Right cardiac atrium (tissue), 5 donors: ENCODE measurements around the gene CATSPERD. TPM values are rescaled to one million over a fixed set of nuclear protein-coding genes. Genes with fewer than 3 reads are reported as not detected.
"Not testable (repeated sequence)": the region's sequence is repeated elsewhere in the genome, so short reads cannot be mapped to it uniquely, and the experiment has no call there.

Source experiments
- ATAC-seq, 2 donors: fragments of 200-7000 bp; cut with Tn5 transposase; one replicate each; pipeline versions ENCODE4 v1.8.0 to v1.9.1; 2020; ENCODE audit warnings: moderate library complexity in 2 of 2, mild to moderate bottlenecking in 1 of 2
- DNase-seq, 3 donors: peaks; one replicate each; pipeline ENCODE4 v3.0.0-alpha.2; 2020
- H3K27ac ChIP-seq: one replicate; pipeline ENCODE4 v1.5.1; 2013; ENCODE audit warnings: mild to moderate bottlenecking, low read length, control low read depth, moderate library complexity
- H3K27me3 ChIP-seq: one replicate; pipeline ENCODE4 v1.6.1; 2013; ENCODE audit not compliant: control insufficient read depth, insufficient read depth
- H3K4me1 ChIP-seq: one replicate; pipeline ENCODE4 v1.6.1; 2013; ENCODE audit warnings: low read length; ENCODE audit not compliant: control insufficient read depth, insufficient read depth
- H3K4me3 ChIP-seq: one replicate; pipeline ENCODE4 v1.5.1; 2013; ENCODE audit warnings: low read length, control low read depth
- H3K9me3 ChIP-seq: one replicate; pipeline ENCODE4 v1.6.1; 2013; ENCODE audit warnings: low read length; ENCODE audit not compliant: control insufficient read depth
- WGBS: extraction: QIAGEN DNeasy Blood & Tissue Kit; methylation state at CpG from one replicate; pipeline ENCODE4 v1.1.7; 2013; 5-methylcytosine and 5-hydroxymethylcytosine counted together
- intact Hi-C, 4 donors: fragments of 100-400 bp; cut with DNase I; formaldehyde crosslinking; loops; one replicate each; pipeline versions ENCODE4 v1.11.0 to v1.14.0; 2022 to 2023
- polyA plus RNA-seq: library from polyadenylated mRNA; stranded (reverse); fragments of 200-250 nt; gene quantifications from one replicate; pipeline ENCODE4 v1.2.3, GENCODE V29; 2013
- total RNA-seq, 4 donors: library from RNA; stranded (reverse); fragmentation: NEBNext Ultra II Directional; extraction: Animal tissue kit (Norgen Biotek cat#: 25700); gene quantifications; one replicate each; pipeline ENCODE4 v1.2.1, GENCODE V29; 2021
- donor health status: healthy with polysubstance abuse.
- donor health status: DM: no; HTN: yes; CAD: no.
- donor health status: DM: no; HTN: no; CAD: no.
- donor health status: DM: no; HTN: yes; CAD: no; lungs with severe emphysema.
- donor health status: DM: yes; HTN: yes; CAD: no.

The CATSPERD gene
- total and polyA plus RNA-seq, 5 donors: not detected

GRCh38 chr19:5687360-5688198 lies 32.9 kb upstream of the CATSPERD start:
- 48% methylated on average over 76 of the region's 76 CpGs for WGBS
- intact Hi-C loops: no loop called here
- DNase-seq: peak in 2 of 3 donors; percentile 43 to 69

GRCh38 chr19:5688262-5688881 lies 32.1 kb upstream of the CATSPERD start:
- H3K4me1 ChIP-seq, H3K4me3 ChIP-seq: not testable (repeated sequence)

More at GRCh38 chr19:5687360-5688198, 32.9 kb upstream of the CATSPERD start:
- Histone ChIP-seq H3K4me3 (peak overlapping the region; percentile 6), H3K9me3 (no peaks in the 10 kb centered on the region), H3K4me1 (peaks cover 7% of the 10 kb centered on the region), H3K27ac (no peak overlapping the region), H3K27me3 (no peaks in the 10 kb centered on the region)
- ATAC-seq: no peak

DNA sequence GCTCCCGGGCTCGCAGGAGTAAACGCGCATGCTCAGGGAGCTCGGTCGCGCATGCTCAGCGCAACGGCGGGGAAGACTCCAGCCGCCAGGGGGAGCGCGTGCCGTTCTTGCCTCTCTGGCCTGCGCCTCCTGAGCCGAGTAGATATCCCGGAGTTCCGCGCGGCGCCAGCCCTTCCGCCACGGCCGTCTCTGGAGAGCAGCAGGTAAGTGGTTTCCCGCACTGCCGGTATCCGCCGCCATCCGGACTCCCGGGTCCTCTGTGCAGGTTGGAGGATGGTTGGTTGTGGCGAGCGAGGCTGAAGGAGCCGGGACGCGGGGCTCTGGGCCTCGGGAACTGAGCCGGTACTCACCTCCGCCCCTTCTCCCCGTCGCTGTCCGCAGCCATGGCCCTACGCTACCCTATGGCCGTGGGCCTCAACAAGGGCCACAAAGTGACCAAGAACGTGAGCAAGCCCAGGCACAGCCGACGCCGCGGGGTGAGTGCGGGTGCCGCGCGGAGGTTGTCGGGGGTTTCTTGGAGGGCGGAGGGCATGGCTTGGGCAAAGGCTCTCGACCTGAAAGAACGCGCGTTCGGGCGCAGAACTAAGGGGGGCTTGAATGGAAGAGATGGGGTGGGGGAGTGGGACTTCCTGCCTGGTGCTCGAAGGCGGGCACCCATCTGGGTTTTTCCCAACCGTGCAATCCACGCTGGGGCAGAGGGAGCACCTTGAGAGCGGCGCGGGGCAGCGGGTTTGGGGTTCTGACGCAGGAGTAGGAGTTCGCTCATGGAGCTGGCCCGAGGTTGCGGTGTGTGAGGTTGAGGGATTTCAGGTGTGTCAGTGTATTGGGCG lies 30.1 kb upstream of the CATSPERD start, which contains the start of gene RPL36:
Gene RPL36, plus strand, starts transcription at position 171 of the 830 bp plus-strand sequence. Its CDS starts 213 bp downstream, at position 384.
- peak within 1 kb of the TSS; percentile 53 for H3K4me3 ChIP-seq
- peak; percentile 98 to 100 (median 99) for DNase-seq
- H3K27me3 ChIP-seq: no peaks in the 10 kb centered on the region
- H3K4me1 ChIP-seq: peaks cover 7% of the 10 kb centered on the region
- H3K9me3 ChIP-seq: no peaks in the 10 kb centered on the region
- intact Hi-C loops: no loop called here
- peak; percentile 68 to 80 for ATAC-seq
- WGBS: under 1% methylated on average over 73 of the region's 73 CpGs
- peak within 1 kb of the TSS; percentile 89 for H3K27ac ChIP-seq

More at GRCh38 chr19:5688262-5688881, 32.1 kb upstream of the CATSPERD start:
- ATAC-seq, H3K27me3 ChIP-seq, intact Hi-C loops, H3K9me3 ChIP-seq, H3K27ac ChIP-seq: not testable (repeated sequence)
- 95% methylated on average over 13 of the region's 13 CpGs for WGBS
- DNase-seq: peak; percentile 18 to 56 (median 41)

DNA sequence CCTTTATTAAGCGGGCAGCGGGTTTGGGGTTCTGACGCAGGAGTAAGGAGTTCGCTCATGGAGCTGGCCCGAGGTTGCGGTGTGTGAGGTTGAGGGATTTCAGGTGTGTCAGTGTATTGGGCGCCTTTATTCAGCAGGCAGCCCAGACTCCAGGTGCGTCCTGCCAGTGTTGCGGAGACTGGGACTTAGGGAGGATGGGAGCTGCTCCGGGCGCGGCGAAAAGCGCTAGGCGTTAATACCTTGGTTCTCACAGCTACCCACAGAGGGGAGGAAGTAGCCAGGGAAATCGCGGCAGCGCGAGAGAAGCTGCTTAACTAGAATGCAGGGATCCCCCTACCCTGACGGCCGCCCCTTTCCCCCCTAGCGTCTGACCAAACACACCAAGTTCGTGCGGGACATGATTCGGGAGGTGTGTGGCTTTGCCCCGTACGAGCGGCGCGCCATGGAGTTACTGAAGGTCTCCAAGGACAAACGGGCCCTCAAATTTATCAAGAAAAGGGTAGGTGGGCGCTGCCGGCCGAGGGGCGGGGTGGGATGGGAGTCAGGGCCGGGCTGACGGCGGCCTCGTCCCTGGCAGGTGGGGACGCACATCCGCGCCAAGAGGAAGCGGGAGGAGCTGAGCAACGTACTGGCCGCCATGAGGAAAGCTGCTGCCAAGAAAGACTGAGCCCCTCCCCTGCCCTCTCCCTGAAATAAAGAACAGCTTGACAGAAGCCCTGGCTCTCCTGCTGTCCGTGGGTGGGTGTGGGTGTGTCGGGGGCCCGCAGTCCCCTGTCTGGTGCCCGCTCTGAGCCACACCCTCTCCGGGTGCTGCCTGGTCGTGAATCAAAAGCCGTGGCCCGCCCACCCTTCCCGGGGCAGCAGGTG lies 29.2 kb upstream of the CATSPERD start:
- Histone ChIP-seq H3K4me1 (peaks cover 7% of the 10 kb centered on the region), H3K4me3 (peak overlapping the region; percentile 53), H3K9me3 (no peaks in the 10 kb centered on the region), H3K27ac (peak overlapping the region; percentile 89), H3K27me3 (no peaks in the 10 kb centered on the region)
- peak; percentile 12 to 43 for ATAC-seq
- intact Hi-C loops: no loop called here
- 3% methylated on average over 54 of the region's 54 CpGs for WGBS
- DNase-seq: peak; percentile 86 to 93 (median 93)

DNA sequence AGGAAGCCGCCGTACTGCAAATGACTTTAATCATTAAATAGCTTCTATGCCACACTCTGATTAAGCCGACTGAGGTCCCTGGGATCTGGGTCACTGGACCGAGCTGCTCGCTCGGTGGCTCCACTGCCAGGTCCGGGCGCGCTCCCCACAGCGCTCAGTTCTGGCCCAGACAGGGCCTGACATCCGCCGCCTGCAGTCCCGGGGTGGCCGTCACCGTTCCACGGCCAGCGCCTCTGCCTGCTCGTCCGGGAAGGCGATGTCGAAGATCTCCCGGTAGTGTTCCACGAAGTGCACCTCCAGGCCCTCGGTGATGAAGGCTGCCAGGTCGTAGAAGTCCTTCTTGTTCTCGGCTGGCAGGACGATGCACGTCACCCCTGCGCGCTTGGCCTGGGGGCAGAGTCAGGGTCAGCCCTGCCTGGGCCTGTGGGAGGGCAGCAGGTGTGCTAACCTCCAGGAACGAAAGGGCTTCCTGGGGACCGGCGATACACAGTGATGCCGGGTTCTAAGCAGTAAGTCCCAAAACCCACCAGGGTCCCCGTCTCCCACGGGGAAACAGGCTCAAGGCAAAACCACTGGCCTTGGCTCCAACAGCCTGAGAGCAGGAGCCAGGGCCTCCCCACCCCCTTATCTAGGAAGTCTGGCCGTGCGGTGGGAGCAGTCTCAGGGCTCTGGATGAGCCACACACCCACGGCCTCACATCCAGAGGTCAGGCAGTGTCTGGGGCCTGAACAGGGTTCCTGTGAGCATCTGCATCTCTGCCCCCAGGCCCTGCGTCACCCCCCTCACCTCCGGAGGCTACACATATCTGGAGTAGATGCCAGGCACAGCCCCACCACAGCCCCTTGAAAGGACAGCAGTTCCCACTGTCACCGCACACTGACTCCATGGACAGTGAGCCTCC lies 28.4 kb upstream of the CATSPERD start:
- Histone ChIP-seq H3K9me3 (no peaks in the 10 kb centered on the region), H3K4me3 (no peak overlapping the region), H3K27ac (no peak overlapping the region), H3K27me3 (no peaks in the 10 kb centered on the region), H3K4me1 (peaks cover 7% of the 10 kb centered on the region)
- intact Hi-C loops: no loop called here
- WGBS: 48% methylated on average over 42 of the region's 42 CpGs
- ATAC-seq: no peak
- peak in 2 of 3 donors; percentile 65 to 69 for DNase-seq

GRCh38 chr19:5692723-5693194 lies 27.7 kb upstream of the CATSPERD start:
- Histone ChIP-seq H3K9me3 (no peaks in the 10 kb centered on the region), H3K4me3 (no peak overlapping the region), H3K27me3 (no peaks in the 10 kb centered on the region), H3K4me1 (peaks cover 7% of the 10 kb centered on the region), H3K27ac (no peak overlapping the region)
- intact Hi-C loops: no loop called here
- DNase-seq (peak in 1 of 3 donors; percentile 50), ATAC-seq (no peak)
- whole genome bisulfite sequencing: 68% methylated on average over 7 of the region's 7 CpGs

DNA sequence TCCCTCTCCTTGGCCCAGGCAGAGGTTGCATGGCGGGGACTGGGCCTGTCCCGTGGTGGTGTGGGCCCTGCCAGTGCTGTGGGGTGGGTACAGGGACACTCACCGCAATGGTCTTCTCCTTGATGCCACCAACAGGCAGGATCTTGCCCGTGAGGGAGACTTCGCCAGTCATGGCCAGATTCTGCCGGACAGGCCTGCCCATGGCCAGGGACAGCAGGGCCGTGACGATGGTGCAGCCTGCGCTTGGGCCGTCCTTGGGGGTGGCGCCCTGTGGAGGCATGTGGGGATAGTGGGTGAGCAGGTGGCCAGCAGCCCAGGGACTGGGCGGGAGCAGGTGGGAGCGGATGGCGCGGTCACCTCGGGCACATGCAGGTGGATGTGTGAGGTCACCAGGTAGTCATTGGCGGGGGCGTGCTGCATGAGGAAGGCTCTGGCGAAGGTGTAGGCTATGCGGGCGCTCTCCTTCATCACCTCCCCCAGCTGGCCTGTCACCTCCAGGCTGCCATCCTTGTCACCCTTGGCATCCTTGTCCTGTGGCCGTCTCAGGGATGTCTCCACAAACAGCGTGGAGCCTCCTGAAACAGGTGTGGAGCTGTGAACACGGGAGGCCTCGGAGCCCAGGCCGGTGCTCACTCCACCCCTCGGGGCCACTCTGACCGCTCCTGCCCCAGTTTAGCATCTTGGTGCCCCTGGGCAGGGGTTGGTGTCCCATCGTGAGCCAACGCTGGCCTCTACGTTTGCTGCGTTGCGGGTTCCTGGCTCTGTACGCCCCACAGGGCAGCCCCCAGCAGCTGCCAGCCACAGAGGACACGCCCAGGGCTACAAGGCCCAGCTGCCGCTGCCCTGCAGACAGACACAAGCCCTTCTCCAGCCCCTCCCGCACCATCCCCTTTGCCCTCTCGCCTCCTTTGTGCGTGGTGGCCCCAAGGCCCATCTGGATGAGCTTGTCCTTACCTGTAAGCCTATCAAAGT lies 27.0 kb upstream of the CATSPERD start:
- intact Hi-C loops: no loop called here
- Histone ChIP-seq H3K4me1 (peaks cover 7% of the 10 kb centered on the region), H3K27me3 (no peaks in the 10 kb centered on the region), H3K4me3 (no peak overlapping the region), H3K27ac (no peak overlapping the region), H3K9me3 (no peaks in the 10 kb centered on the region)
- peak in 1 of 3 donors; percentile 64 for DNase-seq
- ATAC-seq: no peak
- 84% methylated on average over 39 of the region's 39 CpGs for WGBS

DNA sequence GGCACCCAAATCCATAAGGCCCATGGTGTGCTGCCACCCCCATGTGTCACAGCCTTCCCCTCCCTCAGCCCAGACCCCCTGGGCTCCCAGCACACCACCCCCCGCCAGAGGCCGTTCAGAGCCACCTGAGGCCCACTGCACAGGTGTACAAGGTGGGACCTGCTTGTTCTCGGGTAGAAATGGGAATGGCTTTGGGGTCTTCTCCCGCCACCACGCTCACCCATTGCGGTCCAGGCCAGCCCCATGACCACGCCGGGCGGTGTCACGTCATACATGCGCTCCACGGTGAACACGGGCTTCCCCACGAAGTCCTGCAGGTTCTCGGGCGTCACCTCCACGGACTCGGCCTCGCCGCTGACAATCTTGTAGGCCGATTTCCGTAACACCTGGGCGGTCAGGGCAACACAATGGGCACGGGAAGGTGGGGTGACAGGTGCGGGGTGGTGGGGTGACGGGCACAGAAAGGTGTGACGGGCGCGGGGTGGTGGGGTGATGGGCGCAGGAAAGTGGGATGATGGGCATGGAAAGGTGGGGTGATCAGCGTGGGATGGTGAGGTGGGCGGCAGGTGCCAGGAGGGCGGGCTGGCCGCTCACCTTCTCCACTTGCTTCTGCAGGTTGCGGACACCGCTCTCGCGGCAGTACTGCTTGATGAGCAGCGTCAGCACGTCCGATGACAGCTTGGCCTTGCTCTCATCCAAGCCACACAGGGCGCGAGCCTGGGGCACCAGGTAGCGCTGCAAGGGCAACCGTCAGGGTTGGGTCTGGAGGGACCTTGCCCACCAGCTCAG lies 26.1 kb upstream of the CATSPERD start:
- Histone ChIP-seq H3K27ac (no peak overlapping the region), H3K4me1 (peaks cover 7% of the 10 kb centered on the region), H3K4me3 (no peak overlapping the region), H3K27me3 (no peaks in the 10 kb centered on the region), H3K9me3 (no peaks in the 10 kb centered on the region)
- ATAC-seq (no peak), DNase-seq (peak in 1 of 3 donors; percentile 64)
- intact Hi-C loops: no loop called here
- WGBS: 90% methylated on average over 45 of the region's 45 CpGs
